NCI-H69 (cell line): ENCODE results near the gene CHAD.
"Not testable (repeated sequence)": the region's sequence is repeated elsewhere in the genome, so short reads cannot be mapped to it uniquely, and the experiment has no call there.

Experiments used
- DNase-seq: peaks from one replicate; lab custom pipeline; 2025; lab: John Stamatoyannopoulos, UW

CHAD gene

GRCh38 chr17:50426814-50427787, 41.6 kb downstream of the CHAD start:
- peak; percentile 59 for DNase-seq

- DNase-seq: no peak
Observed at GRCh38 chr17:50426472-50426782, 42.3 kb downstream of the CHAD start.

- peak; percentile 66 for DNase-seq
Observed at GRCh38 chr17:50425682-50426471, 42.8 kb downstream of the CHAD start, which contains the start of gene ACSF2. ACSF2 (plus strand) TSS chr17:50426218; CDS start chr17:50426262, 44 bp downstream.

- no peak for DNase-seq
Observed at GRCh38 chr17:50424996-50425681, 43.5 kb downstream of the CHAD start.

- no peak for DNase-seq
Observed at GRCh38 chr17:50424246-50424995, 44.3 kb downstream of the CHAD start.

- peak; percentile 57 for DNase-seq
Observed at GRCh38 chr17:50423553-50424159, 45.0 kb downstream of the CHAD start.

- no peak for DNase-seq
Observed at GRCh38 chr17:50422738-50423137, 45.9 kb downstream of the CHAD start.

GRCh38 chr17:50421308-50422051, 47.2 kb downstream of the CHAD start:
- DNase-seq: no peak

- DNase-seq: no peak
Observed at GRCh38 chr17:50420419-50421112, 48.1 kb downstream of the CHAD start.

- DNase-seq: not testable (repeated sequence)
Observed at GRCh38 chr17:50419577-50419976, 49.1 kb downstream of the CHAD start.

- no peak for DNase-seq
Observed at GRCh38 chr17:50414808-50415207, 53.9 kb downstream of the CHAD start.
